GM18858 (cell line): ENCODE results near the gene INKA2.

Source experiments
- ATAC-seq: cut with Tn5 transposase; IDR thresholded peaks from one replicate; pipeline ENCODE4 v1.9.1; 2021; ENCODE audit not compliant: unreplicated experiment

INKA2 gene

DNA sequence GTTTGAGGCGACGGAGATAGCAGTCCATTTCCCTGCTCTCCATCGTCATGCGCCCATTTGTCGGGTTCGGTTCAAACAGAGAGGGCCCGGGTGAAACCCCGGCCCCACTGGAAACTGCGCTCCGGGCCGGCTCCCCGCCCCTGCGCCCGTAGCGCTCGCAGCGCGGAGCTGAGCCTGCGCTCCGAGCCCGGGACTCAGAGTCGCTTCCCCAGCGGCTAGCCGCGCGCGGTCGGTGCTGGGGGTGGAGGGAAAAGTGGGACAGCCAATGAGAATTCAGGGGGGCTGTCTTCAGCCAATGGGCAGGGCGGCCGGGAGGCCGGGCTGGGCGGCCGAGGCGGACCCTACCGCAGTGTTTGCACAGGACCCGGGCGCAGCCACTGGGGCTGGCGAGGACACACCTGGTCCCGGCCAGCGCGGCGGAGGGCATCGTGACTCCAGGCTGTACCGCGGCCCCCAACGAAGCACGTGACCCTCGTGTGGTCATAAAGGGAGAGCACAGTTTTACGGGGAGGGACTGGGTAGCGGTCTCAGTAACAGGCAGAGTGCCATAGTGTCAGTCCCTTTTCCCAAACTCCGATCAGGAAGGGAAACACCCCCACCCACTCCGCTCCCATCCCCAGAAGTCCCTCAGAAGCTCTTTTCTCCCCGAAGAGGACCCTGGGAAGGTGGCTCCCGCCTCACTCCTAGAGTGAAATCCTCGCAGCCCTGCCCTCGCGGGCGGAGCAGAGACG lies at the start of gene INKA2:
Gene INKA2, minus strand, starts transcription at position 202 of the 731 bp plus-strand sequence. Its CDS starts 153 bp downstream, at position 49.
- ATAC-seq: peak; percentile 80

DNA sequence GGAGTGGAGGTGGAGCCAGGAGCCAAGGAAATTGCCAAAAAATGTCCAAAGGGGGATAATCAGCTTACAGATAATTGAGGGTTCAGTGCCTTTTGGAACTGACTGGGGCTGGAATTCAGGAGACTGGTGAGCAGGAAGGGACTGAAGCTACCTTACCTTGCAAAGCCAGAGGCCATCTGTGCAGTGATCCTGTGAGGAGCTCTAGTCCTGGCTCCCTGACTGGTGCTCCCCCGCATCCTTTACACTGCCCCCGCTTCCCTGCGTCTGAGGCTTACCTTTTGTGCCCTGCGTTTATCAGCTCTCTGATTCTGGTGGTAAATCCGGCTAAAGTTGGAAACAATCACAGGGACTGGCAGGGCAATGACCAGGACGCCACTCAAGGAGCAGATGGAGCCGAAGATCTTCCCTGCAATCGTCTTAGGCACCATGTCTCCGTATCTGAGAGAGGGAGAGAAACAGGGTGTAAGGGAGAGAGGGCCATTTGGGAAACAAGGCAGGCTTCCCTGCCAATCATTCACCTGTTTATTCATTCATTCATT lies 47.5 kb upstream of the INKA2 start:
- ATAC-seq: no peak

DNA sequence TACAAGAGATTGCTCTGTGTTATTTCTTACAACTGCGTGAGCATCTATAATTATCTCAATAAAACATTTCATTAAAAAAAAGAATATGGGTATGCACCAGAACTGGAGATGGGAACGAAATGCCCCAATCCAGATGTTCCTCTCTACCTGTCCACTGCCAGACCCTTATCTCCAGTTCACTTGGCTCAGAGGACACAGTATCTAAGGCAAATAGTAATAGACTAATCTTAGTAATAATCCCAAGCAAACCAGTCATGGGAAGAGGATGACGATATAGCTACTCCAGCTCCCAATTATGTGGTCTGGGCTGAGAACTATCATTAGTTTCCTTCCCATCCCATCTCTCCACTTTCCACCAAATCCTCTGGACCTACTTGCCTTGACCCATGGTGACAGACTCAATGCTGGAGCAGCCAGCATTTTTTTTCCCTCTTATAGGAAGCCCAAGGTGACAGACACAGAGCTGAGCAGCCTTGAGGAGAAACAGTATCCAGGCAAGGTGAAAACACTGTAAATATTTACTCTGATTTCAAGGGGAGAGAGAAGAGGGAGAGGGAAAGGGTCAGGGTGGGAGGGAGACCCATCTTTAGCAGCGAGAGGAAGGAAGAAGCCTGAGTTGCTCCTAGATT lies 45.2 kb upstream of the INKA2 start:
- ATAC-seq: no peak

DNA sequence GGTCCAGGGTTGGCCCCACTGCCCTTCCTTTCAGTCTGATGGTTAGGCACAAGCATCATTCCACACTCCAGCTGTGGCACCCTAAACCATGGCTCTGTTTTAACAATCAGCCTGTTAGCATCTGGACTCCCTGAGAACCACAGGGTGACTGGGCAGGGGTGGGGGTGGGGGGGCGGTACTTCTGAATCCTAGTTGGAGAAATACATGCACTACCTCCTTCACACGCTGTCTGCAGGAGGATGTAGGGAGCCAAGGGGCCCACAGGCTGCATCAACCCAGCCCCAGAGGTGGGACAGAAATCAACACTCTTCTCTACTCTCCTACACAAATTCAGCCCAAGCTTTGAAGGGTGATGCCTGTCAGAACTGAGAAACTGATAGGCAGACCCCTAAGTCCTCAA lies 40.4 kb upstream of the INKA2 start:
- no peak for ATAC-seq

DNA sequence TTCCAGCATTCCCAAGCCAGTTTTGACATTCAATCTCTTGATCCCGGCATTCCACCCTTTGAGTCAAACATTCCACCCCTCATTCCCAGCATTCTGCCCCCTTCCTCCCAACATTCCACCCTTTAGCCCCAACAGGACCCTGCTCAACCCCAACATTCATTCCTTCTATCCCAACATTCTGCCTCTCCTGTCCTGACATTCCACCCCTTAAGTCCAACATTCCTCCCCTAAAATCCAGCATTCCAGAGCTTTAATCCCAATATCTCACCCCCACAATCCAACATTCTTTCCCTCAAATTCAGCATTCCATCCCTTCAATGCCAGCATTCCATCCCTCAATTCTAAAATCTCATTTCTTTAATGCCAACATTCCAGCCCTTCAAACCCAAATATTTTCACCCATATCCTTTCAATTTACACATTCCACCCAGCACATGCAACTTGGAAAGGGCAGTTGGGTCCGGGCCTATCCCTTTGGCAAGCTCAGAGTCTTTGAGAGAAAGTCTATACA lies 39.4 kb upstream of the INKA2 start:
- ATAC-seq: no peak

DNA sequence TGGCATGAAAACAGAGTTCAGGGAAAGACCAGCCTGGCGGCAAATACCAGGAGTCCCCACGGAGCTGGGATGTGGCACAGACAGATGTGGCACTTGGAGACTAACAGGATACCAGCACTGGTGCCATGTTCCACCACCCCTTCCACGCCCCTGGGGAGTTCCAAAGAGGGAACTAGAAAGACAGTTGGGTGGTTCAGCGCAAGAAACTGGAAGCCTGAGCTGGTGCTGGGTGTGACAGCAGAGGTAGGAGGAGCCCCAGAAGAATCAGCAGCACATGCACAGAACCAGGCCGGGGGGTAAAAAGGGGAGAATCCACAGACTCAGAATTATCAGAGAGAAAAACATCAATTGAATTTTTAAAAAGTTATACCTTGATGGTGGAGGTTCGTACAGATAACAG lies 38.9 kb upstream of the INKA2 start:
- ATAC-seq: no peak

DNA sequence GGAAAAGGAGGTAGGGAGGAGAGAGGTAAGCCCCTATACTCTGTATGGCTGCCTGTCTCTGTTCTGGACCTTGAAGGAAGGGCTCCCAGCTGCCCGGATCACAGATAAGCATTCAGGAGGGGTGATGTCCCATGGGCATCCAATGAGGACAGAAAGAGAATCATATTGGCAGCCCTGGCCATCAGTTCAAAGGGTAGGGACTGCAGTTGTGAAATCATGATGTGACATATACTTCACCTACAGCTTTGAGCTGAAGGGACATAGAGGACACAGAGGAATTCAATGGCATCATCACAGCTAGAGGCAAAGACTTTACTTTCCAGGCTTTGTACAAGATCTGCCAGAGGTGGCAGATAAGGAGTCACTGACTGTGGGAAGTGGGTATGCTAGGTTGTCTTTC lies 38.1 kb upstream of the INKA2 start:
- ATAC-seq: no peak

DNA sequence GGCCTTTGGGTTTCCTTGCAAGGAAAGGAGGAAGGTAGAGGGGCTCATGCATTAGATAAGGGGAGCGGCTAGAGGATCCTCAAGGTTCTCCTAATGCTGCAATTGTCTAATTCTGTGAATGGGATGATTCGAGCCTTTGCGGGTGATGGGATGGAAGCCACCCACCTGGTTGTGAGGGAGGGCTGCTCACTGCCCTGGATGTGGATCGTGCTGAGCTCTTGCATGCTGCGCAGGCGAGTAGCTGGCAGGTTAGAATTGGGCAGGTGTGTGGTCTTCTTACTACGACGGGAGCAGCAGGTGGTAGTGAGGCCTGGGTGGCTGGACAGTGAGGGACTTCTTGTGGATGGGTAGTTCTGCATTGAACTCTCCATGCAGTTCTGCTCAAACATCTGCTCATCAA lies 37.7 kb upstream of the INKA2 start:
- no peak for ATAC-seq

DNA sequence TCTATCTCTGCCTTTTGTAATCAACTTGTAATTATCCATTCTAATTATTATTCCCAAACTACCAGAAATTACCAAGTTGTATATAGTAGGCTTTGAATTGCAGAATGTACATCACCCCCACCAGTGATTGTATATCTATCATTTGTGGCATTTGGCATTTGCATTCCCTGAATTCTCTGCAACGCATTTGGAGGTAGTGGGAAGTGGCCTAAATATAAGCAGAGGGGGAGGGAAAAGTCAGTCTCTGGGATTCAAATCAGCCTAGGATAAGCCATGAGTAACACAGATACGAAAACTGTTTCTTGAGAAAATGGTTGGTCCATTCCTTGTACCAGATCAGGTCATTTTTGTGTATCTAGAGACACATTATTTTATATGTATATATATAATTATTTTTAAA lies 37.2 kb upstream of the INKA2 start:
- no peak for ATAC-seq

DNA sequence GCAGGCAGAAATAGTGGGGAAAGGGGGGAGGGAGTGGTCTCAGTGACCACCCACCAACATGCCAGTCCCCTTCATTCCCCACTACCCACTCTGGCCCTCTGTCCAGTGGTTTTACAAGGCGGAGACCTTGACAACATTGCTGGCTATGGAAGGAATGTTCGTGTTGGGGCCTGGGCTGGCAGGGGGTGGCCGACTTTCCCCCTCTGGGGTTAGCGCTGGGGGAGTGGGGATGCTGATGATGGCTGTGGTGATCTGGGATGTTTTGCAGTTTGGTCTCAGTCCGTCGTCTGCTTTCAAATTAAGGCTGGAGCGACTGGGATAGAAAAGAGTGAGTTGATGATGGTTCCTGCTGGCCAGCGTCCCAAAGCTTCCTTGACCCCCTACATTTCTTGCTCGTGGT lies 36.8 kb upstream of the INKA2 start:
- ATAC-seq: no peak

DNA sequence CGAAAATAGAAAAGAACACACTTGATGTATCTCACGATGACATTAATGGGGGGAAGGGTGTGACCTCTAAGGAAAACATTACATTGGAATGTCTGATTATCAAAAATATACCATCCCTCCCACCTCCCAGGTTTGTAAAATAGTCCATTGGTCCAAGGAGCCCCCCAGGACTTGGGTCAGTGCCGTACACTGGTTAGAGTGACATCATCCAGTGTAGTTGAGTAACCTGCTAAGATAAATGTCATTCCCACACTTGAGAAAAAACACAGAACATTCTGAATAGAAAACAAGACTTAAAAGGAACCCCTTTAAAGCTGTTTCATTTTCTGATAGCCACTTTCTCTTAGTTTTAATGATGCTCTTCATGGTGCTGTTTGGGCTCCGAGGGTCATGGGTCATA lies 31.7 kb upstream of the INKA2 start:
- no peak for ATAC-seq

DNA sequence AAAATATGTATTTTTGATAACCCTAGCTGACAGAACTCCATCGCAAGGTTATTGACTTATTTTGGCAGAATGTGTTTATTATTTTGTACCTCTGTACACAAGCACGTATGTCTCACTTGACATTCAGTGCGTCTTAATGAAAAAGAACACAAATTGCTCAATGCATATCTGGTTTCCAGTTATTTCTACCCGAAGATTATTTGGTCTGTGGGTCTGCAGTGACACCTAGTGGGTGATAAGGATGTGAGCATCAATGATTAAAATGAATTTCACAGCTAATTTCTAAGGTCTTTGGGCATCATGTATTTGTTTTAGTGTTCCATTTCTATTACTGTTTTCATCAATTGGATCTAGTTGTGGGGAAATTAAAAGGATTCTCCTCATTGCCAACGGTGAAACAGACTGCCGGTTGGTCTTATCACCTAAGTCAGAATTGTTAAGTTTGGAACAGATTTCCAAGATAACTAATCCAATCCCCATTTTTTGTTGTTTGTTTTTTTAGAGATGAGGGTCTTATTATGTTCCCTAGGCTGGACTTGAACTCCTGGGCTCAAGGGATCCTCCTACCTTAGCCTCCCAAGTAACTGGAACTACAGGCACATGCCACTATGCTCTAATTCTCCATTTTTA lies 30.4 kb upstream of the INKA2 start:
- no peak for ATAC-seq

DNA sequence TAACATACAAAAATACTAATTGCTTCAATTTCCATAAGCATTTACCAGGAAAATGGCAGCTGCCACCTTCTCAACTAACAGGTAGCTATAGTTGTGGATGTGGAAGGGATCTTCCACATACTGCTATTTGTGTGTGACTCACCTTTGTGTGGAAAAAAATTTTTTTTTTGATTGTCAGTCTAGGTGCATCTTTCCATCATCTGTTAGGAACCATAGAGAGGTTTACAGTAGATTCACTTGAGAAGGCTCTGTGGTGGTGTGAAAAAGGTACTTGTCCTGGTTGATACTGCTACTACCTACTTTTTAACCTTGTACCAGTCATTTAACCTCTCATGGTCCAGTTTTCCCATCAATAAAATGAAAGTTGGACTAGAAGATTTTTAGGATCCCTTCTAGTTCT lies 29.4 kb upstream of the INKA2 start:
- ATAC-seq: no peak

DNA sequence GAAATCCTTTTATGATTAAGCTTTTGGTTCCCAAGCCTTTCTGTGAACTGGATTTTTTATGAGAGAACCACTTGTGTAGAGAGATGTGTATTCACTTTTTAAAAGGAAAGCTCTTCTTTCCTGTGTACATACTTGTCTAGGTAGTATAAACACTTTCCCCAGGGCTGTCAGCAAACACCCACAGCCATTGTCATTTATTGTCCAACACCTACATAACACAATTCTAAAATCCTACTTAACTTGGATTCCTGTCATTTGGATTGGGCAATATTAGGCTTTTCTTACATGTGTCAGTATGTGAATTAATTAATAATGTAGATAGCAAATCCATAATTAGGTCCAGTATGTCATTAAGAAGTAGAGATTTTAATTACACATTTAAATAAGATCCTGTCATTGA lies 28.8 kb upstream of the INKA2 start:
- no peak for ATAC-seq

DNA sequence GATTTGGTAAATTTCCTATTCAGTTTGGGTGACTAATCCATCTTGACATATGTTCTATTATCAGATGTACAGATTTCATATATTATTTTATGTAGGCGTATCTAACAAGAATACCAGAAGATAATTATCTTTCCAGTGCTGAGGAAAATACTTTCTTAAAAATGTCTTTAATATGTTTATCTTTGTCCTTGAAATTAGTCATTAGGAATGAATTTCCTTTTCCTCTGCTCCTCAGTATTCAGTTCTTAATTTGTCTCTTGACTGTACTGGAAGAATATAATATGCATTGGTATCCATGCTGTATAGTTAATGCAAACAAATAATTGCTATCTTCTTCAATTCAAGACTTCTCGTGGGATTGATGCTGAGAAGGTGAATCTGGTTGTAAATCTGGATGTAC lies 23.1 kb upstream of the INKA2 start:
- ATAC-seq: no peak

DNA sequence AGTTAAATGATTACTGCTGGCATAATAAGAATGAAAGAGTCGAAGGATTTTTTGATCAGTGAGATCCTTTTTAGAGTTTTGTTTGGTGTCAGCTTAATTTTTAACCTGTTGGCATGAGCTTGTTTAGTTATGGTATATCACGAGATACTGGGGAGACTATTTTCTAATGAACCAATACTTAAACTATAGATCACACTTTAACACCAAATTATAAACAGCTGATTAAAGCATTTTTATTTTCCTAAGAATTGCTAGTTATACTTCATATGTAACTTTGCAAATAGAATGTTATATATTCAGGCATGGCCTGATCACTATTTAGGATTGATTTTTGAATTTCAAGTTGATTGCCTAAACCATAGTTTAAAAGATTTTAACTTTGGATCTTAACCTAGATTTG lies 22.5 kb upstream of the INKA2 start:
- no peak for ATAC-seq

DNA sequence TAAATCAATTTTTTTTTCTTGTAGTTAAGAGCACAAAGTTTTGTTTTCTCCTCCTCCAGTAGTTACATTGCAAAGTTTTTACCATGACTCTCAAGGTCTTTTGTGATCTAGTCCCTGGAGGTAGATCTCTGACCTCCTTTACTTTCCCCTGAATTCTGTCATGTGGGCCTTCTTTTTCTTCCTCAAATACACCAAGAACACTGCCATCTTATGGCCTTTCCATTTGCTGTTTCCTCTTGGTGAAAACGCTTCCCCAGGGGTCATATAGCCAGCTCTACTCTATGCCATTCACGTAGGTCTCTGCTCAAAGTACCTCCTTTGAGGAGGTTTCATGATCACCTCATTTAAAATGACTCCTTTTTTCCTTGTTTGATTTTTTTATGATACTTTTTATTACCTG lies 19.2 kb upstream of the INKA2 start:
- ATAC-seq: no peak

DNA sequence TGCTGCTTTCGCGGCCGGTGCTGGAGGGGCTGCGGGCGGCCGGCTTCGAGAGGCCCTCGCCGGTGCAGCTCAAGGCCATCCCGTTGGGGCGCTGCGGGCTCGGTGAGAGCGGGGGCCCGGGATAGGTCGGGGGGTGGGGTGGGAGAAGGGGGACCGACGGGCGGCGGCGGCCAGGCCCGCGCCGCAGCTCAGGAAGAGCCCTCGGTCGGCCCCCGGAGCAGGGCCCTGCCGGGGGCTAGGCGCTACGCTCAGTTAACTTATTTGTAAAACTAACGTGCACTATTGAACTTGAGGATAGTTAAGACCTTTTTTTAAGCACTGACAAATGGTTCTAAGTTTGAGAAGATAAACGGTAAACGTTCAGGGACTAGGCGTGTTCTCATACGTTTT lies 16.9 kb upstream of the INKA2 start:
- ATAC-seq: no peak

DNA sequence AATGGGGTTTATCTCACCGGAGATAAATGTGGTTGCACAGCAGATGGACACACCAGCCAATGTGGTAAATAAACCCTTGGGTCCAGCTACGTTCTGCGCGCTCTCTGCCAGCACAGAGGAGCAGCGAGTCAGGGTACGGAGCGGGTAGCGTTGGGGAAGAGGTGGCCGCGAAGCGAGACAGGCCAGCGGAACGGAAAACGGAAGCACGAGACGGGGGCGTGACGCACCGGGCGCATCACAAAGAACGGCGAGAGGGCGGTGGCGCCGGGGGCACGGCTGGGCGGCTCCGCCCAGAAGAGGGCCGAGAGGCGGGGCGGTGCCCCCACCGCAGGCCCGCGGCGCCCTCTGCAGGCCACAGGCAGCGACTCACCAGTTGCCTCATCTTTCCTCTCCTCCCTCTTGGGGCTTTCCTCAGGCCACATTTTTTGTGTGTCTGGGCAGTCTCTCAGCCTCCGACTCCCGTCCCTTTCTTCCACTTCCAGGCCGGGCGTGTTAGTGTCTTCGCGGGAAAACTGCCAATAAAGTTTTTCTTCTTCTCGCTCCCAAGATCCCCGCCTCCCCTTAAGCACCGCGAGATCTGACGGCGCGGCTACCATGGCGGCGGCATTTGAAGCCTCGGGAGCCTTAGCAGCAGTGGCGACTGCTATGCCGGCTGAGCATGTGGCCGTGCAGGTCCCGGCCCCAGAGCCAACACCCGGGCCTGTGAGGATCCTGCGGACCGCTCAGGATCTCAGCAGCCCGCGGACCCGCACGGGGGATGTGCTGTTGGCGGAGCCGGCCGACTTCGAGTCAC lies 16.3 kb upstream of the INKA2 start, which contains the start of gene DDX20:
Gene DDX20, plus strand, starts transcription at position 571 of the 793 bp plus-strand sequence. Its CDS starts 24 bp downstream, at position 595.
- peak; percentile 75 for ATAC-seq

DNA sequence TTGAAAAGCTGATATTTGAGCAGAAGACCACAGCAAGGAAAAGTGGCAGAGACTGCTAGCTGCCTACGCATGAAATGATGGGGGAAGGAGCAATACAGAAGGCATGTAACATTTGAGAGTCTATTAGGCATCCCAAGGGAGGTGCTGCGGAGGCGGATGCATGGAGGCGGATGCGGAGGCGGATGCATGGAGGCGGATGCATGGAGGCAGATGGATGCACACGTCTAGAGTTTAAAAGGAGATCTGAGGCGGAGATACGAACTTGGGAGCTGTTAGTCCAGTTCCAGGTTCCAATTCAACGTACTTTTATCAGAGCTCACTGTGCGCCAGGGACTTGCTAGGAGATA lies 15.8 kb upstream of the INKA2 start:
- ATAC-seq: no peak

DNA sequence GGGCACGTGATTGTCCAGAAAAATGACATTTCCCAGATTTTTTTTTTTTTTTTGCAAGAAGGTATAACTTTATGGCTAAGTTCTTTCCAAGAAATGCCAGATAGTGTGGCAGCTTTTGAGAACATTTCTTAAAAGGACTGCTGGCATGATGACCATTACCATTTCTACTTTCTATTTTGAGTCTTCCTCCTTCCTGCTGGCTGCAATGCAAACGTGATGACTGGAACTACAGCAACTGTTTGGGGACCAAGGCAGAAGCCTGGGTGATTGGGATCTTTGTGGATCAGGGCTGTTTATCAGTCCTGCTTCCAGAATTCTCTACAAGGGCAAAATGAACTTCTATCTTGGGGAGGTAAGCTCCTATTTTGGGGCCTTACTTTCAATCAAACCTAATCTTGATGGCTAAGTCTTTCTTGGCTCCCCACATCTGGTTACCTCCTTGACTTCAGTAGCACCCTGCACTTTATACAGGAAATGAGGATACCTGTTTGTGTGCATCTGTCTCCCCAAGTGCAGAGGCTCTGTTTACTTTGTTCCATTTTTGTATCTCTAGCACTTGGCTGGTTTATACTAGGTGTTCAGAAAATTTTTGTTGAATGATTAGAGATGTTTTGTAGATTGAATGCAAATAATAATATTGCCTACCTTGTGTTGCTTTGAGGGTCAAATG lies 12.8 kb upstream of the INKA2 start:
- no peak for ATAC-seq
